Inferior parietal cortex (tissue), 1 donor: ENCODE measurements around the gene VAC14.
"Not testable (repeated sequence)": the region's sequence is repeated elsewhere in the genome, so short reads cannot be mapped to it uniquely, and the experiment has no call there.

Experiments
- DNase-seq: peaks from one replicate; pipeline ENCODE4 v3.0.0-alpha.2; 2016; ENCODE audit errors: extremely low spot score

VAC14 gene

DNA sequence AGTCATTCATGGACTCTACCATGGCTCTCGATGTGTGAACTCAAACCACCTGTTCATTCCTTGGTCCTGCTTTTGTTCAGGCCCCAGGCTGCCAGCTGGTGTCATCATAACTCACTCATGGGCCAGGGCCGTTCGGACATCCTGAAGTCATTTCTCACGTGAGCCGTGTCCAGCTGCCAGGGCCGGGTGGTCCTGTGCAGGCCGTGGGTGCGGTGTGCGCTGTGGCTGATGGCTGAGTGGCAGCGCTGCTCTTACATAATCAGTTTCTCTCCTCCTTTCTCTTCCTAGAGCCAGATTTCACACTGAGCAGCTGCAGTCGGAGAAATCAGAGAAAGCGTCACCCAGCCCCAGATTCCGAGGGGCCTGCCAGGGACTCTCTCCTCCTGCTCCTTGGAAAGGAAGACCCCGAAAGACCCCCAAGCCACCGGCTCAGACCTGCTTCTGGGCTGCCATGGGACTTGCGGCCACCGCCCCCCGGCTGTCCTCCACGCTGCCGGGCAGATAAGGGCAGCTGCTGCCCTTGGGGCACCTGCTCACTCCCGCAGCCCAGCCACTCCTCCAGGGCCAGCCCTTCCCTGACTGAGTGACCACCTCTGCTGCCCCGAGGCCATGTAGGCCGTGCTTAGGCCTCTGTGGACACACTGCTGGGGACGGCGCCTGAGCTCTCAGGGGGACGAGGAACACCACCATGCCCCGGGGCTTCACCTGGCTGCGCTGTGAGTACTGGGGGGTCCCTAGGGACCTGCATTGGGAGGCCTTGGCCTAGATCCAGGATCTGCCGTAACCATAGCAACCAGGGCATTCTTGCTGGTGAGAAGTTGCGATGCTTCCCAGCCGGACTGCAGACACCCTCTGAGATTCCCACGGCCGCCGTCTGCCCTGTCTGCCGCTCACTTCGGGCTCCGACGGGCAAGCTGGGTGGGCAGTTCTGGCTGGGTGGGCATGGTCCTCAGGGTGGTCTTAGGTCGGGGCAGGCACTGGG, 154.4 kb downstream of the VAC14 start, which contains the start of gene IL34:
Gene IL34, plus strand, starts transcription at position 300 of the 982 bp plus-strand sequence. Its CDS starts 389 bp downstream, at position 689.
- peak; percentile 35 for DNase-seq

DNA sequence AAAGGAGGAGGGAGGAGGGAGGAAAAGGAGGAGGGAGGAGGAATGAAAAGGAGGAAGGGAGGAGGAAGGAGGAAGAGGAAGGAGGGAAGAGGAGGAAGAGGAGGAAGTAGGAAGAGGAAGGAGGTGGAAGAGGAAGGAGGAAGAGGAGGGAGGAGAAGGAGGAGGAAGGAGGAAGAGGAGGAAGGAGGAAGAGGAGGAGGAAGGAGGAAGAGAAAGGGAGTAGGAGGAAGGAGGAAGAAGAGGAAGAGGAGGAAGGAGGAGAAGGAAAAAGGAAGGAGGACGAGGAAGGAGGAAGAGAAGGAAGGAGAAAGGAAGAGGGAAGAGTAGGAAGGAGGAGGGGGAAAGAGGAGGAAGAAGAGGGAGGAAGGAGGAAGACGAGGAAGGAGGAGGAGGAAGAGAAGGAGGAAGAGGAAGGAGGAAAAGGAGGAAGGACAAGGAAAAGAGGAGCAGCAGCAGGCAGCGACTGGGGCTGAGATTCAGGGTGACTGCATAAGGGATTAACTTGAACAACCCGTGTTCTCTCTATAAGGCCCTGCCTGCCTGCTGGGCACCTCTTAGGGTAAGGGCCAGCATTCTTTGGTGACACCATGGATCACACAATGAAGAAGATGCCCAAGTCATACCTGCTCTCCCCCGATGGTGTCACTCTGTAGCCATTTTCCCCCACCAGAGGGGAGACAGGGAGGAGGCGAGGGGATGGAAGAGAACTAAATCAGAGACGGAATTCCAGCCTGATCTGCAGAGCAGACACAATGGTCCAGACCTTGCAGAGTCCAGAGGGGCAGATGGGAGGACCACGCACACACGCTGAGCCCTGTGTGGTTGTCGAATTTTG, 156.0 kb downstream of the VAC14 start:
- no peak for DNase-seq

- DNase-seq: not testable (repeated sequence)
Observed at GRCh38 chr16:70643264-70643663, 157.7 kb downstream of the VAC14 start.

DNA sequence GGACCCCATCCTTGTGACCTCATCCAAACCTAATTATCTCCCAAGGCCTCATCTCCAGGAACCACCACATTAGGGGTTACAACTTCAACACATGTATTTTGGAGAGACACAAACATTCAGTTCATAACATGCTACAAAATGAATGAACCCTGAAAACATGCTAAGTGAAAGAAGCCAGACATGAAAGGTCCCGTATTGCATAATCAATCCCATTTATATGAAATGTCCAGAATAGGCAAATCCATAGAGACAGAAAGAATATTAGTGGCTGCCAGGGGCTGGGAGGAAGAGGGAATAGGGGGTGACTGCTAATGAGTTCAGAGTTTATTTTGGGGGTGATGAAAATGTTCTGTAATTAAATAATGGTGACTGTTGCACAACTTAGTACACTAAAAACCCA, 158.3 kb downstream of the VAC14 start:
- DNase-seq: no peak

GRCh38 chr16:70638814-70639792, 161.9 kb downstream of the VAC14 start:
- DNase-seq: no peak
